Neural cell (in vitro differentiated cells): ENCODE data around the gene MACF1. TPM values are rescaled to one million over a fixed set of nuclear protein-coding genes. Genes with fewer than 3 reads are reported as not detected.
A peak's percentile ranks its signal among the peaks of the same experiment; 100 is the strongest.

Experiments used
- H2AFZ ChIP-seq: fragments of 200-600, 300-800 bp; sonication (generic), shearing (Covaris generic); 2 replicates; pipeline ENCODE4 v1.6.0; 2014; ENCODE audit warnings: low read depth, mild to moderate bottlenecking, antibody characterized with exemption, low read length, moderate library complexity
- H3F3A ChIP-seq: fragments of 200-600 bp; shearing (Covaris generic); 2 replicates; pipeline ENCODE4 v1.6.1; 2016; ENCODE audit warnings: mild to moderate bottlenecking, moderate library complexity, mixed read lengths, antibody characterized with exemption, low read length; ENCODE audit not compliant: insufficient read depth, poor library complexity, severe bottlenecking
- H3K27ac ChIP-seq: fragments of 200-600, 300-800 bp; sonication (generic), shearing (Covaris generic); 2 replicates; pipeline ENCODE4 v1.5.1; 2014; ENCODE audit warnings: mild to moderate bottlenecking, low read length, moderate library complexity
- H3K27me3 ChIP-seq: fragments of 300-800, 200-600 bp; sonication (generic), shearing (Covaris generic); 2 replicates; pipeline ENCODE4 v1.6.0; 2014; ENCODE audit warnings: mild to moderate bottlenecking, low read depth, low read length, moderate library complexity; ENCODE audit not compliant: insufficient read depth
- H3K36me3 ChIP-seq: fragments of 300-800, 200-600 bp; sonication (generic), shearing (Covaris generic); 2 replicates; pipeline ENCODE4 v1.5.1; 2014; ENCODE audit warnings: mild to moderate bottlenecking, antibody characterized with exemption, low read length, moderate library complexity; ENCODE audit not compliant: insufficient read depth
- H3K4me2 ChIP-seq: fragments of 300-800, 200-600 bp; sonication (generic), shearing (Covaris generic); 2 replicates; pipeline ENCODE4 v1.6.0; 2014; ENCODE audit warnings: mild to moderate bottlenecking, low read length
- H3K4me3 ChIP-seq: fragments of 300-800, 200-600 bp; sonication (generic), shearing (Covaris generic); 2 replicates; pipeline ENCODE4 v1.5.1; 2014; ENCODE audit warnings: mild to moderate bottlenecking, low read length, moderate library complexity
- H3K79me2 ChIP-seq: fragments of 200-600 bp; shearing (Covaris generic); replicated peaks from 2 replicates; pipeline ENCODE4 v1.6.0; 2014; ENCODE audit warnings: mild to moderate bottlenecking, low read length, moderate library complexity; ENCODE audit not compliant: insufficient read depth
- H3K9ac ChIP-seq: fragments of 300-800, 200-600 bp; sonication (generic), shearing (Covaris generic); 2 replicates; pipeline ENCODE4 v1.6.1; 2016; ENCODE audit warnings: mild to moderate bottlenecking, low read length, mixed read lengths
- H3K9me2 ChIP-seq: fragments of 200-600 bp; shearing (Covaris generic); 2 replicates; pipeline ENCODE4 v1.6.1; 2016; ENCODE audit warnings: mild to moderate bottlenecking, low read length, mixed read lengths; ENCODE audit not compliant: insufficient read depth
- H3K9me3 ChIP-seq: fragments of 200-600, 300-800 bp; sonication (generic), shearing (Covaris generic); 2 replicates; pipeline ENCODE4 v1.6.1; 2016; ENCODE audit warnings: mild to moderate bottlenecking, mixed run types, low read length, moderate library complexity, mixed read lengths
- H4K20me1 ChIP-seq: fragments of 200-600 bp; shearing (Covaris generic); 2 replicates; pipeline ENCODE4 v1.6.1; 2016; ENCODE audit warnings: mild to moderate bottlenecking, mixed run types; ENCODE audit not compliant: insufficient read depth
- CTCF ChIP-seq: fragments of 450-650 bp; IDR thresholded peaks from 2 replicates; pipeline ENCODE4 v1.5.1; 2014; ENCODE audit warnings: antibody characterized with exemption, mild to moderate bottlenecking, moderate library complexity; ENCODE audit not compliant: poor library complexity, severe bottlenecking
- EP300 ChIP-seq: fragments of 450-650 bp; conservative IDR thresholded peaks from 2 replicates; pipeline ENCODE4 v1.6.1; 2014; ENCODE audit warnings: antibody characterized with exemption, mild to moderate bottlenecking, moderate library complexity; ENCODE audit not compliant: poor library complexity, severe bottlenecking
- EZH2 ChIP-seq: fragments of 200-600, 300-800 bp; shearing (Covaris generic), sonication (generic); IDR thresholded peaks from 2 replicates; pipeline ENCODE4 v1.6.1; 2014; ENCODE audit warnings: antibody characterized with exemption, low read length, borderline replicate concordance, mild to moderate bottlenecking; ENCODE audit not compliant: insufficient read depth, poor library complexity, severe bottlenecking
- MXI1 ChIP-seq: fragments of 450-650 bp; conservative IDR thresholded peaks from 2 replicates; pipeline ENCODE4 v1.6.1; 2014; ENCODE audit warnings: antibody characterized with exemption, mild to moderate bottlenecking; ENCODE audit not compliant: poor library complexity, severe bottlenecking
- POLR2AphosphoS5 ChIP-seq: IDR thresholded peaks from 2 replicates; pipeline ENCODE4 v1.6.1; 2012
- RAD21 ChIP-seq: fragments of 450-650 bp; conservative IDR thresholded peaks from 2 replicates; pipeline ENCODE4 v1.6.1; 2014; ENCODE audit warnings: antibody characterized with exemption, mild to moderate bottlenecking, moderate library complexity
- REST ChIP-seq: IDR thresholded peaks from 2 replicates; pipeline ENCODE4 v1.6.1; 2012; ENCODE audit warnings: borderline replicate concordance
- SMC3 ChIP-seq: fragments of 450-650 bp; conservative IDR thresholded peaks from 2 replicates; pipeline ENCODE4 v1.6.1; 2014; ENCODE audit warnings: antibody characterized with exemption, mild to moderate bottlenecking, moderate library complexity; ENCODE audit not compliant: poor library complexity
- TAF1 ChIP-seq: IDR thresholded peaks from 2 replicates; pipeline ENCODE4 v1.6.1; 2012; ENCODE audit warnings: low read depth
- polyA plus RNA-seq: library from polyadenylated mRNA; depleted of rRNA; stranded (reverse); fragments of >200 nt; gene quantifications from 2 replicates; pipeline ENCODE4 v1.2.3, GENCODE V29; 2014

MACF1 gene
- polyA plus RNA-seq, 1 donor from 2014 or later, result 176 TPM

GRCh38 chr1:39266792-39267191, 62.3 kb downstream of the MACF1 start:
- H3K79me2 ChIP-seq, result peaks cover 39% of the 10 kb centered on the region
- no peaks in the 10 kb centered on the region for H3K27me3 ChIP-seq
- no peak overlapping the region for H3K4me2 ChIP-seq

GRCh38 chr1:39268112-39268581, 63.7 kb downstream of the MACF1 start:
- H3K9ac ChIP-seq, result peak overlapping the region; percentile 67
- peak overlapping the region; percentile 96 for H3K4me2 ChIP-seq
- H3K9me3 ChIP-seq, result no peaks in the 10 kb centered on the region
- peak overlapping the region; percentile 61 for H3K4me3 ChIP-seq
- peaks cover 44% of the 10 kb centered on the region for H3K79me2 ChIP-seq
- H3K36me3 ChIP-seq, result no peaks in the 10 kb centered on the region
- H3K27ac ChIP-seq, result peak overlapping the region; percentile 86
- no peaks in the 10 kb centered on the region for H3K9me2 ChIP-seq
- TF ChIP-seq SMC3 (no peak), EZH2 (no peak), POLR2AphosphoS5 (no peak), REST (peak; percentile 57), CTCF (no peak), MXI1 (peak; percentile 29), EP300 (peak; percentile 28), TAF1 (no peak), RAD21 (no peak)
- H3F3A ChIP-seq, result no peaks in the 10 kb centered on the region
- H4K20me1 ChIP-seq, result no peaks in the 10 kb centered on the region
- peak overlapping the region; percentile 22 for H2AFZ ChIP-seq
- no peaks in the 10 kb centered on the region for H3K27me3 ChIP-seq

More at GRCh38 chr1:39266792-39267191, 62.3 kb downstream of the MACF1 start:
- H3K9ac ChIP-seq, result no peak overlapping the region
- TF ChIP-seq MXI1 (no peak), RAD21 (no peak)
- no peaks in the 10 kb centered on the region for H3K36me3 ChIP-seq
- no peak overlapping the region for H3K4me3 ChIP-seq
- H3K9me3 ChIP-seq, result no peaks in the 10 kb centered on the region
- no peaks in the 10 kb centered on the region for H3F3A ChIP-seq
- H2AFZ ChIP-seq, result no peak overlapping the region
- no peak overlapping the region for H3K27ac ChIP-seq
- no peaks in the 10 kb centered on the region for H4K20me1 ChIP-seq
- no peaks in the 10 kb centered on the region for H3K9me2 ChIP-seq

GRCh38 chr1:39268906-39269305, 64.4 kb downstream of the MACF1 start:
- no peak for TF ChIP-seq MXI1
- TF ChIP-seq REST, result peak; percentile 5
- TF ChIP-seq RAD21, result no peak
- peak; percentile 16 for TF ChIP-seq POLR2AphosphoS5
- TF ChIP-seq EP300, result no peak
- TF ChIP-seq TAF1, result no peak
- no peak for TF ChIP-seq CTCF
- TF ChIP-seq EZH2, result no peak
- TF ChIP-seq SMC3, result no peak
- no peaks in the 10 kb centered on the region for H3K36me3 ChIP-seq
- H3K4me2 ChIP-seq, result peak overlapping the region; percentile 96
- peak overlapping the region; percentile 61 for H3K4me3 ChIP-seq
- H3K27ac ChIP-seq, result peak overlapping the region; percentile 86
- peak overlapping the region; percentile 67 for H3K9ac ChIP-seq
- no peak overlapping the region for H2AFZ ChIP-seq
- peaks cover 46% of the 10 kb centered on the region for H3K79me2 ChIP-seq
- no peaks in the 10 kb centered on the region for H3K9me2 ChIP-seq
- H3K9me3 ChIP-seq, result no peaks in the 10 kb centered on the region
- H3K27me3 ChIP-seq, result no peaks in the 10 kb centered on the region
- H4K20me1 ChIP-seq, result no peaks in the 10 kb centered on the region
- H3F3A ChIP-seq, result no peaks in the 10 kb centered on the region
